Uterus (tissue), 2 donors: ENCODE data around the gene EPB41L1.

Experiments
- CTCF ChIP-seq, 4 experiments: fragments of 200-600 bp in 2 of 4; fragments of 450-650 bp in 2 of 4; sonication (generic) in 2 of 4; IDR thresholded peaks; one replicate each; pipeline ENCODE4 v1.5.1; 2016 to 2019; ENCODE audit warnings: antibody characterized with exemption in 4 of 4, mild to moderate bottlenecking in 2 of 4, moderate library complexity in 1 of 4
- POLR2A ChIP-seq, 2 donors: fragments of 450-650 bp; IDR thresholded peaks; one replicate each; pipeline ENCODE4 v1.6.1; 2016; ENCODE audit warnings: antibody characterized with exemption in 2 of 2, mild to moderate bottlenecking in 1 of 2, moderate library complexity in 1 of 2

- no peak for TF ChIP-seq POLR2A (IDR thresholded peaks at IDR 0.05)
- no peak for TF ChIP-seq CTCF (IDR thresholded peaks at IDR 0.05)
Observed at GRCh38 chr20:36262440-36262839, 107.9 kb downstream of the EPB41L1 start.
